M059J (cell line): ENCODE results near the gene GRIK5. TPM values are rescaled to one million over a fixed set of nuclear protein-coding genes. Genes with fewer than 3 reads are reported as not detected.

ENCODE experiments used
- DNase-seq: peaks from one replicate; pipeline ENCODE4 v3.0.0-alpha.2; 2012; ENCODE audit warnings: low read depth
- total RNA-seq: library from RNA; depleted of rRNA; stranded (reverse); fragments of >200 nt; shearing (Covaris generic); gene quantifications from 2 replicates; pipeline ENCODE4 v1.2.3, GENCODE V29; 2014; rRNA removed

Gene GRIK5
- total RNA-seq, 1 experiment from 2014 or later: 0.07 TPM

DNA sequence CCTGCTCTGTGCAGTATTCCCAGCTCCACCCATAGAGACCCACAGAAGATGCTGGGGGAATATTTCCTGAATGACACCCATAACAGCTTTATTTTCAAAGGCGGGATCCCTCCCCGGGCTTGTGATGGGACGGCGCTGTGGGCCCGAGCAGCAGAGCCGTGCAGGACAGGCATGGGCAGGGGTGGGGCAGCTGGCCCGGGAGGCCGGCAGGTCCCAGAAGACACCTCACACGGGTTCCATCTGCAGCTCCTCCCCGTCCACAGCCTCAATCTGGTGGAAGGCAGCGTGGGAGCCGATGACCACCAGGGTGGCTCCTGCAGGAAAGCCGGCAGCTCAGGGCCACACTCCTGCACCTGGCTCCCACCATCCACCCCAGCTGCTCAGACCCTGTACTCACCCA, 113.4 kb downstream of the GRIK5 start:
- no peak for DNase-seq

DNA sequence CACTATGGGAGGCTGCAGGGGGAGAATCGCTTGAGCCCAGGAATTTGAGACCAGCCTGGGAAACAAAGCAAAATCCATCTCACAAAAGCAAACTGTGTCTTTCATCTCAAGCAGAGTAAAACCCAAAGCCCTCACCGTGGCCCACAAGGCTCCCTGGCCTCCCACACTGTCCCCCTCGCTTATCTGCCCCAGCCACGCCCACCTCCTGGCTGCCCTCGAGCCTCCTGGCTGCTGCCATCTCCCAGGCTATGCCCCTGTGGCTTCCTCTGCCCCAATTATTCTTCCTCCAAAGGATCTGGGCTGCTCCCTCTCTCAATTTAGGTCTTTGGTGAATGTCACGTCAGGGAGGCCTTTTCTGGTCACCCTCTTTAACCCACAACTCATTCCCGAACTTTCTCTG, 114.5 kb downstream of the GRIK5 start:
- DNase-seq: no peak

DNA sequence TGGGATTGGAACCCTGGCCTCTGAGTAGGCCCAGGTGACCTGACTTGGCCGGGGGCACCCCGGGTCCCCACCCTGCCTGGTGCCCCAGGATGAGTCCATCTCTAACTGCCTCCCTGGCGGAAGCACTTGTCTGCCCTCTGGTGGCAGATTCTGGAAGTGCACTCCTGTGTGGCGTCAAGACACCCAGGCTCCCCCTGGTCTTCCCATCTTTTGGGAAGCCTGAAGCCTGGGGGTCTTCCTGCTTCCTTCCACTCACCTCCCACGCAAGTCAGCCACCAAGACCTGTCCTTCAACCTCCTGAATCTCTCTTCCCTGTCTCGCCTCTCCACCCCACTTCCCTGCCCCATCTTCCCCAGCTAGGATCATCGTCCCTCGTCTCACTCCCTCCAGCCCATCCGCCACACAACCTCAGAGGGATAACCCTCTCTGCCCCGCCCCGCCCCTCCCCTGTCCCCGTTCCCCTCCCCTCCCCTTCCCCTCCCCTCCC, 118.3 kb downstream of the GRIK5 start:
- peak; percentile 57 for DNase-seq

Other genes starting within 250 kb of the GRIK5 start
- gene LYPD4, start 225.5 kb downstream of the GRIK5 start, total RNA-seq: not detected in 2 replicates
- not detected in 2 replicates for gene DMRTC2, start 225.2 kb downstream of the GRIK5 start, total RNA-seq
- 919 and 1,304 TPM in 2 replicates for gene RPS19, start 210.0 kb downstream of the GRIK5 start, total RNA-seq
- gene CD79A, start 192.9 kb downstream of the GRIK5 start, total RNA-seq: 0.12 TPM in 1 of 2 replicates, not detected in the other
- gene ARHGEF1, start 187.0 kb downstream of the GRIK5 start, total RNA-seq: 41.7 and 43.9 TPM in 2 replicates
- not detected in 2 replicates for gene ERFL, start 141.8 kb downstream of the GRIK5 start, total RNA-seq
- gene RABAC1, start 110.9 kb downstream of the GRIK5 start, total RNA-seq: 237 and 244 TPM in 2 replicates
- 0.05 TPM in 1 of 2 replicates, not detected in the other for gene ATP1A3, start 76.0 kb downstream of the GRIK5 start, total RNA-seq
- gene ZNF574, start 6.0 kb upstream of the GRIK5 start, total RNA-seq: 18.1 and 29.9 TPM in 2 replicates
- gene POU2F2, start 62.2 kb upstream of the GRIK5 start, total RNA-seq: 0.17 and 0.30 TPM in 2 replicates
- gene DEDD2, start 147.5 kb upstream of the GRIK5 start, total RNA-seq: 27.5 and 43.8 TPM in 2 replicates
- gene ZNF526, start 150.1 kb upstream of the GRIK5 start, total RNA-seq: 6.4 and 12.1 TPM in 2 replicates
- 32.7 and 34.8 TPM in 2 replicates for gene GSK3A, start 172.4 kb upstream of the GRIK5 start, total RNA-seq
- gene ERF, start 184.9 kb upstream of the GRIK5 start, total RNA-seq: 34.6 and 42.1 TPM in 2 replicates
- 25.7 and 30.4 TPM in 2 replicates for gene CIC, start 199.0 kb upstream of the GRIK5 start, total RNA-seq
- gene PRR19, start 231.9 kb upstream of the GRIK5 start, total RNA-seq: 0.30 and 2.1 TPM in 2 replicates
- gene PAFAH1B3, start 232.4 kb upstream of the GRIK5 start, total RNA-seq: 80.7 and 81.2 TPM in 2 replicates
- not detected in 2 replicates for gene TMEM145, start 243.1 kb upstream of the GRIK5 start, total RNA-seq